OCI-LY7 (cell line): ENCODE results near the gene FADD.

Experiments used
- EZH2phosphoT487 ChIP-seq: fragments of 200-600 bp; sonication (generic); IDR thresholded peaks from 2 replicates; pipeline ENCODE4 v1.6.1; 2018; ENCODE audit warnings: low read depth, borderline replicate concordance, mild to moderate bottlenecking, mixed run types, antibody characterized with exemption, low read length, moderate library complexity, mixed read lengths
- TF ChIP-seq, protein P1 (sequence below): fragments of 200-600 bp; sonication (generic); conservative IDR thresholded peaks from 2 replicates; pipeline ENCODE4 v1.5.1; 2014; ENCODE audit warnings: mild to moderate bottlenecking, antibody characterized with exemption, low read length, moderate library complexity, mixed read lengths

DNA sequence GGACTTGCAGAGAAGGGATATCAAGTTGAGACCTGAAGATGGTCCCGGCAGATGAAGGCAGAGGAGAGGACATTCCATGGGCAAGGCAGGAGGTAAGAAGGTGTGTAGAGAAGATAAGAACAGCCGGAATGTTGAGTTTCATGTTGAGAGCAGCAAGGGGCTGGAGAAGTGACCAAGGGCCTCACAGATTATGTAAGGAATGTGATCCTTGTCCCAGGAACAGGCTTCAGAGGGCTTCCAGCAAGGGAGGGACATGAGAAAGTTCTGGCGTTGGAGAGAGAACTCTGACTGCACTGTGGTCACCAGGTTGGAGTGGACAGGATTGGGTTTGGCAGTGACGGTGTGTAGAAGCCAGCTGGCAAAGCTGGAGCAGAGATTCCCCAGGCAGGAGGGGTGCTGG lies 39.8 kb downstream of the FADD start:
- TF ChIP-seq, protein P1, sequence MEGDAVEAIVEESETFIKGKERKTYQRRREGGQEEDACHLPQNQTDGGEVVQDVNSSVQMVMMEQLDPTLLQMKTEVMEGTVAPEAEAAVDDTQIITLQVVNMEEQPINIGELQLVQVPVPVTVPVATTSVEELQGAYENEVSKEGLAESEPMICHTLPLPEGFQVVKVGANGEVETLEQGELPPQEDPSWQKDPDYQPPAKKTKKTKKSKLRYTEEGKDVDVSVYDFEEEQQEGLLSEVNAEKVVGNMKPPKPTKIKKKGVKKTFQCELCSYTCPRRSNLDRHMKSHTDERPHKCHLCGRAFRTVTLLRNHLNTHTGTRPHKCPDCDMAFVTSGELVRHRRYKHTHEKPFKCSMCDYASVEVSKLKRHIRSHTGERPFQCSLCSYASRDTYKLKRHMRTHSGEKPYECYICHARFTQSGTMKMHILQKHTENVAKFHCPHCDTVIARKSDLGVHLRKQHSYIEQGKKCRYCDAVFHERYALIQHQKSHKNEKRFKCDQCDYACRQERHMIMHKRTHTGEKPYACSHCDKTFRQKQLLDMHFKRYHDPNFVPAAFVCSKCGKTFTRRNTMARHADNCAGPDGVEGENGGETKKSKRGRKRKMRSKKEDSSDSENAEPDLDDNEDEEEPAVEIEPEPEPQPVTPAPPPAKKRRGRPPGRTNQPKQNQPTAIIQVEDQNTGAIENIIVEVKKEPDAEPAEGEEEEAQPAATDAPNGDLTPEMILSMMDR = no peak
- no peak for TF ChIP-seq EZH2phosphoT487
